Measurements from ENCODE around the gene STON2.

STON2 gene

GRCh38 chr14:81367563-81367962 lies 32.6 kb downstream of the STON2 start:
- DNase-seq: no peak

GRCh38 chr14:81366884-81367283 lies 33.2 kb downstream of the STON2 start:
- DNase-seq: no peak

DNA sequence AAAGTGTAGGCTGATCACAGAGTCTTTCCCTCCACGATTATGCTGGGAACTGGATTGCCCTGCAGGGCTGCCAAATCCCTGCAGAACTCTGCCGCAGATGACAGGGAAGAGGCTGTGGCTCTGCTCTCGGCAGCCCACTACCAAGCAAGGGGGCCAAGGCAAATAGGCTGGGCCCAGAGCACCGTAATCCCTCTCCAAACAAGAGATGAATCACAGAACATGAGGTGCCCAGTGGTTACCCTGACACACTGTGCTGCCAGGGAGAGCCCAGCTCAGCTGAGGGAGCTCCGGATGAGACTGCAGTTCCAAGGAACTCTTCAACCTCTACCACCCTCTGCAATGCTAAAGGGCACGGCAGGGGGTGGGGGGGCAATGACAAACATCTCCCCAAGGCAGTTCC lies 33.9 kb downstream of the STON2 start:
- DNase-seq: no peak

- DNase-seq: no peak
Observed at GRCh38 chr14:81363746-81364378, 36.3 kb downstream of the STON2 start.

DNA sequence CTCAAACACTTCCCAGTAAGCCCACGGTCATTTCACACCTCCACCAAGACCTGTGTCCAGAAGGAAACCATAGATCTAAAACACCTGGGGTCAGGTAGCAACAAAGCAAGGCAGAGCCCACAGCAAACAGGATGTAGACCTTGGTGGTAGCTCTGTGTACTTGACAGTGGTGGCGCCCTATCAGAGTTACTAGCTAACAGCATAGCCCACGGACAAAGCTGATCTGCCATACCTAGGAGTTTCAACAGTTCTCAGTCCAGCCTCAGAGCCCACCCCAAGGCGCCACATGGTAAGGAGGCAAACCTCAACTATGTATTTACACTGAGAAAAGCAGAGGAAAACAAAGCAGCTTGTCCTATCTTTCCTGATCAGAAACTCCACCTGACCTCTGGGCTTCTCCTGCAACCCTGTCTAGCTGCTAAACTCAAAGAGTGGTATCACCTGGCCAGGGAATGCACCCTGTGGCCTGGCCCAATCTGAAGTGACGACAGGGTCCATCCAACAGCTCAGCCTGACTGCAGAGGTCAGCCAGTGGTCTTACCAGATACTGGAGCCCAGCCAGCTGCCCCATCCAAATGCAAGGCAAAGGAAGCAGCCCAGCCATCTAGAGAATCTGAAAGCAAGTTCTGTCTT lies 46.3 kb downstream of the STON2 start:
- DNase-seq: no peak

DNA sequence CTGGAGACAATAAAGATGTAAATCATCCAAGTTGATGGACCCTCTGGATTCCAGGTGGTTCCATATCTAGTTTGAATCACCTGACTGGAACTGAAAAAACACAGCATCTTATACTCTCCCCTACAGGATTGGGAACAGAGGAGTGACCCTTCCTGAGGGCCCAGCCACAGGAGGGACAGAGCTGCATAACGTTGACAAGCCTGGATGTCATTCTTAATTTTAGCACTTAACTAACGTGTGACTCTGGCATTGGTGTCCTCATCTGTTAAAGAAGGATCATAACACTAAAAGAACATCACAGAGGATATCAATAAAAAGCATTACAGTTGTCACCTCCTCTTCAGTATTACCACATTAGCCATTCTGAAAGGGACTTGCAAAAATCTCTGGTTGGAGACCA lies 47.7 kb downstream of the STON2 start:
- no peak for DNase-seq

GRCh38 chr14:81351205-81351604 lies 48.9 kb downstream of the STON2 start:
- DNase-seq: no peak

DNA sequence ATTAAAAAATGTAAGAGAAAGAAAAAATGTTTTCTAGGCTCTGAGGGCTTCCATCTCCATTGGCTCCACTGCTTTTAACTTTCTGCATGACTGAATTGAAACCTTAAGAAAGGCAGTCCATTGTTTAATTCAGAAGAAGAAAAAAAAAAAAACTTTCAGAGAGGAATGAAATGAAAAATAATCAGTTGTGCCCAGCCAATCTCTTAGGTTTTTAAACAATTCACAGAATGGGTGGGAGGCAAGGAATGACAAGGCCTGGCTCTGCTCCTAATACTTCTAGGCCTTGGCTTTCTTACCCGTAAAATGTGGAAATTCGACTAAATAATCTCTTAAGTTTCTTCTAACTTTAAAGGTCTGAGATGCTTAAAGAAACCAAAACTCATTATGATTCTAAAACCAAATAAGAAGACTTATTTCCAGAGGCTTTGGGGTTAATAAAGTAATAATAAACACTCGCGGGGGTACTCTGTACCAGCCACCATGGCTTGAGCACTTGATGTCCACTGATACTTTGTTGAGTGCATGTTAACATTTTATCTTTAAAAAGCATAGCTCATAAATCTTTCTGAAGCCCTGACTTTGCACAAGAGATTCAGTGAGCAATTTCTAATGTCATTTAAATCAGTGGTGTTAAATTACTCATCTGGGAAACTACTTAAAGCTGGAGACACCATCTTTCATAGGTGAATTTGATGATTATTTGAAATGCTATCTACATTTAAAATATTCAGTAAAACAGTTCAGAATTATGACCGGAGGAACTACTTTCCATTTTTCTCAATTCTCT lies 49.6 kb downstream of the STON2 start:
- DNase-seq: no peak

DNA sequence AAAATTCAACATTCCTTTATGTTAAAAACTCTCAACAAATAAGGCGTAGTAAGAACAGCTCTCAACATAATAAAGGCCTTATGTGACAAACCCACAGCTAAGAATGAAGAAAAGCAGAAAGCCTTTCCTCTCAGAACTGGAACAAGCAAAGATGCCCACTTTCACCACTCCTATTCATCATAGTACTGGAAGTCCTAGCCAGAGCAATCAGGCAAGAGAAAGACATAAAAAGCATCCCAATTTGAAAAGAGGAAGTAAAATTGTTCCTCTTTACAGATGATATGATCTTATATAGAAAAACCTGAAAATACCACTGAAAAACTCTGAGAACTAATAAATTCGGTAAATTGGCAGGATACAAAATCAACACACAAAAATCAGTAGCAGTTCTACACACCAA lies 52.1 kb downstream of the STON2 start:
- DNase-seq: no peak

DNA sequence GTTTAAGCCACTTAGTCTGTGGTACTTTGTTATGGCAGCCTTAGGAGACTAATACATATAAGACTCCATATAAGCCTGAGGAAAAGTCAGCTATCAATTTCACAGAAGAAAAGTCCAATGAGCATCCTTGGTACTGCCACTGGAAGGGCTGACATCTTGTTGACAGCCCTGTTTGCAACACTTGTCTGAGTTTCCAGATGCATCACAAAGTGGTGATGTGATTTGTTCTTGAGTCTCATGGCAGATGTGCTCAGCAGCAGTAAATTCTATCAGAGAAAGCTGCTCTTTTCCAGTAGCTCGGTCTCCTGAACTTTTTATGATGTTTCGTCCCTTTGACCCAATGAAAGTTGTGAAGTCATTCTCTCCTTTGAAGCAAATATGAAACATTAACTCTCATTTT lies 54.3 kb downstream of the STON2 start:
- no peak for DNase-seq

DNA sequence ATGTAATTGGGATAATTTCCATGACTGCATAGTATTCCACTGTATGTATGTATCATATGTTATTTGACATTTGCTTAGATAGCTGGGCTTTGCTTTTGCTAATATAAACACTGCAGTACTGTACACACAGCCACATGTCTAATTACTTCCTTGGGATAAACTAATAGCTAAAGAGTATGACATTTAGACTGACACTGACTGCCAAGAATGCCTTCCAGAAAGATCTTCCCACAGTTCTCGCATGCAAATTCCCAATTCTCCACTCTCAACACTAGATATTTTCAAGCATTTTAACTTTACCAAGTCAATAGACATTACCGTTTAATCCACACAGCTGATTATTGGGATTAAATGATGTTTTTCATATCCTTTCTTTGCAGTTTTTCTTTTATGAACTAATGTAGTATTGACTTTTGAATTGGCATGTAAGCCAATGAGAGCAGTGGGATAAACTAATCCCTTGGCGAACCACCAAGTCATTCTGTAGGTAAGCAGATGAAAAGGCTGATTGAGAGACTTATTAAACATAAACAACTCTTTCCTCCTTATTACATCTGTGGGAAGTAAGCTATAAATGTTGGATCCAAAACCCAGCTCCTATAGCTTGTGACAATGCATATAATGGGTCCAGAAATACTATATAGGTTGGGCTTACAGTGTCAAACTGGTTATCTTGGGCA lies 55.5 kb downstream of the STON2 start:
- no peak for DNase-seq

GRCh38 chr14:81343701-81344100 lies 56.4 kb downstream of the STON2 start:
- DNase-seq: no peak

DNA sequence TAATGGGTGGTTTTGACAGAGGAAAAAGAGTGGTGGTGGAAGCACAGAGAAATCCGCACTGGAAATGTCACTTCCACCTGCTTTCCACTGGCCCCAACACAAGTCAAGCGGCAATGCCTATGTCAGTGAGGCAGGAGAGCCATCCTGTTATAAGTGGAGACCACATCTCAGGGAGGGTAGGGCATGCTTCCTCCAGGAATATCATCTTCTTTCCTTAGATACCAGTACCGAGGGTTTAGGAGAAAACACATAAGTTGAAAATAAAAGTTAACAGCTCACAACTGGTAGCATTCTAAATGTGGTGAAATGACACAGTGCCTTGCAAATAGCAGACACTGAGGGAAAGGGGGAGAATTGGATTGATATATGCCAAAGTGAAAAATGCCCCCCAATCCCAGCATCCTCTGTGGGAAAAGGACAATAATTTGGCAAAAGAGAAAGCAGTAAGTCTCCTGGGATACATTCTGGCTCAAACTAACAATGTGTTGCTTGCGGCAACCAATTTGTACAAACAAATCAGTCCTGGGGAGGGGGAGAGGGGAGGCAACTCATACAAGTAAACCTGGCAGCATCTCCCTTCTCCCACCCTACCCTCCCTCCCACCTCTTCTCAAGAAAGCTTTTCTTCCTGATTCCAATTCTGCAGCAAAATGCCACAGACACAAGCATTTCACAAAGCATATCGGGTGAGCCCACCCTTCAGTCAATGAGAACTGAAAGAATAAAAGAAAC lies 57.1 kb downstream of the STON2 start:
- no peak for DNase-seq

GRCh38 chr14:81341781-81342180 lies 58.3 kb downstream of the STON2 start:
- DNase-seq: no peak

- DNase-seq: no peak
Observed at GRCh38 chr14:81341370-81341769, 58.8 kb downstream of the STON2 start.

DNA sequence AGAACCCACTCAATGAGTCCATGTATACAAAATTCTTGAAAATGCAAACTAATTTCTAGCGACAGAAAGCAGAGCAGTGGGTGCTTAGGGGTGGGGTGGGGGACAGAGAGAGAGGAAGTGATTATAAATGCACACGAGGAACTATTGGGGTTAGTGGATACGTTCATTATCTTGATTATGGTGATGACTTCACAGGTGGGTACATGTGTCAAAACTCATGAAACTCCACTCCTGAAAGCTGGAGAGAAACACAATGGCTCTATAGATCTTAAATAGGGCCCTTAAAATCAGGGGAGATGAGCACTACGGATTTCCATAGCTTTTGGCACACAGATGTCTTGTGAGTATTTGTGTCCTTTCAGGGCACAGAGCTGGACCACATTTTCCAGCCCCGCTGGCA lies 59.9 kb downstream of the STON2 start:
- no peak for DNase-seq

DNA sequence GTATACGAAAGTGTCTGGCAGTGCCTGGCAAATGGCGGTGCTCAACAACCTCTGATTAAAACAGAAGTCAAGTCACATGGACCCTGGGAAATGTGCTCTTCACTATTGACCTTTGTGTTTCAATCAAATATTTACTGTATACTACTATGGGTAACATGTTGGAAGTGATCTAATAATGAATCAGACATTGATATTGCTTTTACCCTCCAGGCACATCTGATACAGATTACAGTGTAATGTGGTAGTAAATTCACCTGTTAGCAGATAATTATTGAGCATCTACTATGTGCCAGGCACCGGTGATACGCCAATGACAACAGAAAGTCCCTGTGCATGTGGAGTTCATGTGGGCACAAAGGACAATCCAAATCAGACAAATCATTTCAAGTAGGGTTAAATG lies 63.1 kb downstream of the STON2 start:
- no peak for DNase-seq

DNA sequence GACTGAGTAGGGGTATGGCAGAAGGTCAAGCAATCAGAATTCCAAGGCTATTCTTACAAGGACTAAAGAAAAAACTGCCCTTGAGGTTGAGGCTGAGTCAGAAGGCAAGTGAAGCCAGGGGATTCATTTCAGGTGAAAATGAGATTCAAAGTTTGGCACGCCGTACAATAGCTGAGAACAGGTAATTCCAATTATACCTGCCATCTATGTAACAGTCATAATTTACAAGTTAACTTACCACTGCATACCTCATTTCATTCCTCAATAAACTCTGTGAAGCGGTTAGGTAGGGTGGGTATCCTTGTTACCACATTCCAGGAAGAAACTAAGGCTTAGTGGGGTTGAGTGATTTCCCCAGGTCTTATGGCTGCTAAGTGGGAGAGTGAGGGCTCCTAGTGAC lies 64.1 kb downstream of the STON2 start:
- no peak for DNase-seq

DNA sequence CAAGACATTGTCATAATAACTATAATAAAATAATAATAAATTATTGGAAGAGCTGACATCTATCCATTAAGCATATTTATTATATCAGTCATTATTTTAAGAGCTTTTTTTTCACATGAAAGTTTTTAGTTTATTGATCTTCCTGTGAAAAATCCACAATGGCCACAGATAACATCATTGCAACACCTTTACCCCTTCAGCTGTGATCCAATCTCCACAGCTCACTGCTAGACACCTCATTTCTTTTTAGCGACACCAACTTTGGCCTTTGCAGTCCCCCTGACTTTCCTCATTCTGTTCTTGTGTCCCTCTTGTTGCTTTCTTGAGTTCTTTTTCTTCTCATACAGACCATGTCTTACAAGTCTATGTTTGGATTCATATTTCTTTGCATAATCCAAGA lies 67.4 kb downstream of the STON2 start:
- DNase-seq: no peak

DNA sequence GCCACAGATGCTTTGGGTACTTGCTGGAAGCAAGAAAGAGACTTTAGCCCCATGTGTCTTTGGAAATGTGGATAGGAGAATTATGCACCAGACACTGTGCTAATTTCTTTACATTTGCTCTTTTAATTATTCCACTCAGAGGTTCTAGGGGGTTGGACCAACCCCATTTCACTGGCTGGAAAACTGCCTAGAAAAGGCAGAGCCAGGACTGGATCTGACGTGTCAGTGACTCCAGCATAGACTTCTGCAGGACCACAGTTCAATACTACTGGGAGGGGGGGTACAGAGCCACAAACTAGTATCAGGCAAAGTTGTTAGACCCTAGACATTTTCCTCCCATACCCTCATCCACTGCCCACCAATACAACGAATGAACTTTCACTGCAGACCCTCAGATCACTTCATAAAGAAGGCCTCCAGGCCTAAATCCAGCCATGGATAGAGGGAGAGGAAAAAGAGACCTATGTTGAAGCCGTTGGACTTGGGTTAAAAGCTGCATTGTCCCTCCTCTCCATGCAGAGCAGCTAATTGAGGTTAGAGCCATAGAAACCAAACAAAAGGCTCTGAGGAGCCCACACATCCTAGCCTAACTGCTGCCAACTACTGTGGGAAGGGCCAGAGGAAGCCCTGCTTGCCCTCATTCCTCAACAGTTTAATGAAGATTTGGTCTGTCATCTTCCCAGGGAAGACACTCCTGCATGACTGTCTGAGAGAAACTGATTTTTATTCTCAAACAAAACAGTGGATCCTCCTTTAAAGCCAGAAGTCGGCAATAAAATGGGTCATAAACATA lies 68.7 kb downstream of the STON2 start:
- DNase-seq: no peak

DNA sequence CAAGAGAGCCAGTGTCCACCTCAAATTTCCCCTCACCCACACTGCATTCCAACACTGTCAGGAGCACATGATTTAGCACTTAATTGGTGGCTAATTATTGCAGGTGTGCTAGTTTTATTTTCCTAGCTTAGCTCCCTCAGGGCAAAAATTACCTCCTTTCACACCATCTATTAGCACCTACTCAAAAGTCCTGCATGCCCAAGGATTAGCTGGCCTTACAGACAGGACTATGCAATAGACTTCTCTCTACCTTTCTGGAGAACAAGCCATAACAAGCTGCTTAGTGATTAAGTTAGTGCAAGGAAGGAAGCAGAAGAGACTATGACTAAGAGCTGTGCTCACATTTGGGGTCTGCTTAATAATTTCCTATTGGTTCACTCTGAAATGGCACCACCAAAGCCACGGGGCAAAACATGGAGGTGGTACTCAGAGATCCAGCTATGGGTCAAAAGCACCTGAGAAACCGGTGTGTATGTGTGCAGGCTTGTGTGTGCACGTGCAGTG lies 69.5 kb downstream of the STON2 start:
- no peak for DNase-seq

Measured in 8988T (cell line).